ENCODE measurements around the gene LTBP1.
A peak's percentile ranks its signal among the peaks of the same experiment; 100 is the strongest.

Gene LTBP1

DNA sequence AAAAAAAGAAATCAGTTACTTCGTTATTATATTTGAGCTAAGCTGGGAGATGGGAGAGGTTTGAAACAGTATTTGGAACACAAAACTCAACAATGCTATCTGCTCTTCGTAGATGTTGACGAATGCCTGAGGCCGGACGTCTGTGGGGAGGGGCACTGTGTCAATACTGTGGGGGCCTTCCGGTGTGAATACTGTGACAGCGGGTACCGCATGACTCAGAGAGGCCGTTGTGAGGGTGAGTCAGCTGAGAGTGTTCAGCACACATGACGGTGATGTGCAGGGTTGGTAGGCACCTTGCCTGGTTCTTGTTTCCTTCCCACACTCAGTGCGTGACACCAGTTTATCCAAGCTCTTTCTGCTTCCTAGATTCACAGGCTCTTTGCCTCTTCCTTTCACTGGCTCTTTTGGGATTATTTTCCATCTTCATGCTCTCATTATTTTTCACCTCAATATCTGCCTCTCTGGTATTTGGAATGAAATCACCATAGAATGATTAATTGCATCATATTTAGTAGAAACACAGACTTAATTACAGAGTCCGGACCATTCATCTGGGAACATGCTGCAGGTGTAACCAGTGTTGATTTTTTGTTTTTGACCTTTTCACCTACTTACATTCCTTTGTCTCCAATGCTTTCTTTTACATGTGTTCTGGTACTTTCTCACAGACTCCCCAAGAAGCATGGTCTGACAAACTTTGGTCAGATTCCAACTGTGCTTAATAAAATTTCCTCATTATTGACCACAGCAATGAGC is 329.1 kb downstream of the LTBP1 start:
- peak; percentile 59 for DNase-seq

DNA sequence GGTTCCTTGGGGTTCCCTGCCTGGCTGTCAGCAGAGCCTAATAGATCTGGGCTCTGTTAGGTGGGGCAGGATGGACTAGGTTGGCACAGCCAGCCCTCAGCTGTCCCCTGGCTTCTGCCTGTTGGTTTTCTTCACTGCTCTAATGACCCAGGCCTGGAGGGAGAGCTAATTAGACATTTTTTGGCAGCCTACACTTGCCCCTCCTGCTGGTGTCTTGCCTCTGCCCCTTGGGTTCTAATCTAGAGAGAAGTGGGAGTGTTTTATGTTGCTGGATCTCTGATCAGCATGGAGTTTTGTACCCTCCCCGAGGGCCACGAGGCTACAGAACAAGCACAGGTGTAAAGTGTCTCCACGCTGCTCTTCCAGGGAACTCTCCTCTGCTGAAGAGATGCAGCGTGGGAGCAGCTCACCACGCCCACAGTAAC is 330.3 kb downstream of the LTBP1 start:
- DNase-seq, result no peak

DNA sequence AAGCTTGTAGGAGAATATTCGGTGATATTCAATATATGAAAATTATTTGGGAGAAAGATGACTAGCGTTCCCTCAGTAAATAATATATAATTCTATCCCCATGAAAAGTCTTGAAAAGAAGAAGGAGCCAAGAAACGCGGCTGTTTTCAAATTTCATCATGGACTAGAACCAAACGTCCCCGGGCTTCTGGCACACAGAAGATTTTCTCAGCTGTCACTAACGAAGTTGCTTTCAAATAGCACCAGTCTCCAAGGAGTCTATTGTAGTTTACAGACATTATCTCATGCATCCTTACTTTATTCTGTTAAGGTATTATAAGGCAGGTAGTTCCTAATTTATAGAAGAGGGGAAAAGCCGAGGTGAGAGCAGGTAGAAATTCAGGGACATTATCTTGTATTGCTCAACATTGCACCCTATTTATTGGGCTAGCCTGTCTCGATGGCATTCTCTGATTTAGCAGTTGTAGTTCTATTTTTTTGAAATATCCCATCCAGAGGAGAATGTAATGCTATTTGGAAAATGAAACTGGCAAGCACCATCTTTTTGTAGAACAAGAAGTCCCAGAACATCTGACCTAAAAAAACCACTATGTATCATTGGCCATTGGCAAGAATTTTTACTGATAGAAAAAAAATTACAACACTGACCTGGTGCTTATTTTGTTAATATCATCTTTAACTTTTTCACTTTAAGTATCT is 331.6 kb downstream of the LTBP1 start:
- no peak for DNase-seq

DNA sequence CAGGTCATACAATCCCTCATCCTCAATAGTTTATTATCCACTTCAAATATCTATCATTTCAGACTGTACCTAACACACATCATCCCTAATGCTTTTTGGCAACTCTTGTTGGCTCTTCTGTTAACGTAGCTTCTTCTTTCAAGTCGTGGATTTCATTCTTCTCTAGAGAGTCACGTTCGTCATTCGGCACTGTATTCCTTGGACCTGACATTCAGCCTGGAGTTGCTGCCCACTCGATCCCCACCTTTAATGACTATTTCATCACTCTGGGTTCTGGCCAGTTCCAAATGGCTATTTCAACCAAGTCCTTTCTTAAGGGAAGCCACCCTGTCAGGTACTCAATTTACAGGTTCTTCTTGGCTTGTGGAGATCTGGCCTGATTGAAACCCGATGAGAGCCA is 337.5 kb downstream of the LTBP1 start:
- no peak for DNase-seq

DNA sequence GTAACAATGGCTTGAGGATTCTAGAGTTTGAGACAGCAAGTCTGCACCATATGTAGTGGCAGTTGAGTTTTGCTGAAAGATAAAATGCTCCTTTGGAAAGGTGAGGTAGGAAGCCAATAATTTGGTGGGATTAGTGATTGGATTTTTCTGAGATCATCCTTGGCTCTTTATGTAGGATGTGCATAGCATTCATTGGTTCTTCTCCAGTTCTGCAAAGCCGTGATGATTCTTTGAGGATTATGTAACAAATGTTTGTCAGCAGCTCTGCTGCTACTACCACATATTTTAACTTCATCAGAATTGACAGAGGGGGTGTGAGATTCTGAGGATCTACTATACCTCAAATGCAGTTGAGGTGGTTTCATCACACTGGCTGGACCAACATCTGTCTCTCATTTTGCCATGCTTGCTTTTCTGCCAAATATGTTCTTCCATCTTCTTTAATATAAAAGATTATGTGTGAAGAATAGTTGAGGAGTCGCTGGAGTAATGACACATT is 340.8 kb downstream of the LTBP1 start:
- DNase-seq, result no peak

DNA sequence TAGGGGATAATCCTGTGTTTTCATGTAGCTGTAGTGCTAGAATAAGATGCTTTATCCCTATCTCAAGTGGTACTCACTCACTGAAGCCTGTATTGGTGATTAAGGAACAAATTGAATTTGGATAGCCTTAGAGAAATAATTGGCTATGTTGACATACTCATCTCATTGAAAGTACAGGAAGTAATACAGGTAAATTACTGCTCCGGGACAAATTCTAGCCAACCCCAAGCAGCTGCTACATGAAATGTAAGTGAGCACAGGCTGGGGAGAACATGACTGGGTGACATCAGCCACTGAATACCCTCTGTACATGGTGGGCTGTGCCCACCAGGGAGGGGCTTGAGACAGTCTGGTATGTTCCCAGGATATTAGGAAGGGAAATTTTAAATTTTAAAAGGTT is 341.3 kb downstream of the LTBP1 start:
- DNase-seq, result no peak

DNA sequence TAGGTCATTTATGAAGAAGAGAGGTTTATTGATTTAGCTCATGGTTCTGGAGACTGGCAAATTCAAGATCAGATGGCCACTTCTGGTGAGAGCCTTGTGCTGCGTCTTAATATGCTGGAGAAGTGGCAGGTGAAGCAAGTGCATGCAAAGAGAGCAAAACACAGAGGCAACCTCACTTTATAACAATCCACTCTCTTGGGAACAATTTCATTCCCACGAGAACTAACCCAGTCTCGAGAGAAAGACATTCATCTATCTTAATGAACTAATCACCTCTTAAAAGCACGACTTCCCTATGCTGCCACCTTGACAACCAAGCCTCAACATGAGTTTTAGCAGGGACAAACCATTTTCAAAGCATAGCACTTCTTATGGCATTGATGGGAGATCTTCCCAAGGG is 343.2 kb downstream of the LTBP1 start:
- DNase-seq, result no peak

DNA sequence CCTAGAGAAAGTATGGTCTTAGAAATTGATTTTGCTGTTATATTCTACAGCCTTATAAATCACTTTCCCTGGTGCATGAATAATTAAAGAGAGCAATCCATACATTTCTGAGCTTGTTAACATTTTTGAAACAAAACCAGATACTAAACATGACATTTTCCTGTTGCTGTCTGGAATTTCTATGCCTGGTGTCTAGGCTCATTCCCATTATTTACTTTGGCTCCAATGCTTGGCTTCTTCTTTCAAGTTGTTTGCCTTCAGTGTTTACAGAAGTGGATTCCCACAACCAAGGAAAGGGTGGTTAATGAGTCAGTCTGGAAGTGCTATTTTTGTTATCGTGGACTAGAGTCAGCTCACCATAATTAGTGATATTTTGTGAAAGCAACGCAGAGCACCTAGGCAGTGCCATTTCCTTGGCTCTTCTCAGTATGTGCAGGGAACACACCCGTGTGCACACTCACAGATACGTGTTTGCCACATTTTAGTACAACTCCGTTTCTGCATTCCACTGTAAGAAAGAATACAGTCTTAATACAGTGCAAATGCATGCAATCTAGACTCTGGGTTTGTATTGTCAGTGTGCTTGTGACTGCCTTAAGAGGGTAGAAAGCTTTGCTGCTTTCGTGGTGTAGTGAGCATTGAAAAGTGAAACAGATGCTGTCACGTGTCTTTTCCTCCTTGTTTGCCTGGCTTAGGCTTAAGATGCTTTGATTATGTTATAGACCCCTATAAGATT is 344.7 kb downstream of the LTBP1 start:
- no peak for DNase-seq

DNA sequence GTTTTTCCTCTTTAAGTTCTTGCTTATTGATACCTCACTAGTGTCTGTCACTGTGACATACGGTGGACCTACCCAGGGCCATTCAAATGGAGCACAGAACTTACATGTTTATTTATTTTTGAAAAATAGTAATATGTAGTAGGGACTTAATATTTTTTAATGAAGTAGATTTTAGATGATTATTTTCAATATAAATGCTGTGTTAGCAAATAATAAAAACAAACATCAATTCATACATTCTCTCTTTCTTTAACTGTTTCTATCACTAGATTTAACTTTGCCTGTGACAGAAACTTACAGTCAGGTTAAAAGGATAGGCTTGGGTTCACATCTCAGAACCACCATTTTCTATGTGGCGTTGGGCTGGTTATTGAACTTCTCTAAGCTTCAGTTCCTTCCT is 345.3 kb downstream of the LTBP1 start:
- DNase-seq, result no peak

DNA sequence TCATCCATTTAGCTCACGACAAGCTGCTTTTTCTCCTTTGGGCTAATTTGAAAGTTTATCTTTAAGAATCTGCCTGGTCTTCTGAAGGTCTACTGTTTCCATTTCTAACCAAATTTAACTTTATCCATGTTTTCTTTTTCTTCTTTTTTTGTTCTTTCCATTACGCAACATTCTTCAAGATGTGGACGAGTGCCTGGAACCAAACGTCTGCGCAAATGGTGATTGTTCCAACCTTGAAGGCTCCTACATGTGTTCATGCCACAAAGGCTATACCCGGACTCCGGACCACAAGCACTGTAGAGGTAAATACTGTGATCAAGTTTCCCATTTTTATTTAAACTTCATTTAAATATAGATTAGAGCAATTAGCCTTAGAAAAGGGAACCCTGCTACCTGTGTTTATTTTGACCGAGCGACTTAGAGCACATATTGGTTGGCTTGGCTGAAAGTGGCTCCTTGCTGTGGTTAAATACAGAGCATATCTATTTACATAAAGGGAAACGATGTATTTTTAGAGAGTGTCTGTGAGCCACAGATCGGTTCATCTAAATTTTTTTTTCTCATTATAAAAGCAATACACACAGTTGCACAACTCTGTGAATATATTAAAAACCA is 346.3 kb downstream of the LTBP1 start:
- no peak for DNase-seq

DNA sequence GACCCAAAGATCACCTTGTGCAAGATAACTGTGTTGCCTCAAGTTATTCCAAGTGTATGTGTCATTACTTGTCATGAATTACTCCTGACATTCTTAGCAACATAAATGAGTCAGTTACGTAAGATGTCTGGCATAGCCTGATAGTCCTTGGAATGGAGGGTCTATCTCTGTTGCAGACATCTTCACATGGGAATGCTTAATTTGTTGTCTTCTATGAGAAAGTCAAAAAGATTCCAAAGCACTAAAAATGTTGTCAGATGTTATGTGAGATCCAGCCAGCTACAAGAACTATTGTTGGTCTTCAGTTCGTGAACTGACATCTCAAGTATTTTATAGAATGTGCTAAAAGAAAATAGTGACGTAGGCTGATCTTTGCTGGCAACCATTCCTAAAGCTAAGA is 351.5 kb downstream of the LTBP1 start:
- DNase-seq, result no peak

DNA sequence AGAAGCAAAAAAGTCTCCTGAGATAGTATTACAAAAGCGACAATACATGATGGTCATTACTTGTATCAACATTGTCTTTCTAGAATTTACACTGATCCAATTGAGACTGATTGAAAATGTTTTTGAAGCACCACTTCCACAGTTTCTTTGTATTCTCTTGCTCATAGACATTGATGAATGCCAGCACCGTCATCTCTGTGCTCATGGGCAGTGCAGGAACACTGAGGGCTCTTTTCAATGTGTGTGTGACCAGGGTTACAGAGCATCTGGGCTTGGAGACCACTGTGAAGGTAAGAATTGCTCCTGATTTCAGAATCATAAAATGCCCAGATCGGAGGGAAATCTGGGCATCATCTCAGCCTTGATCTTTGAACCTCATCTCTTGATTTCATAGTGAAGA is 354.6 kb downstream of the LTBP1 start:
- DNase-seq, result no peak

DNA sequence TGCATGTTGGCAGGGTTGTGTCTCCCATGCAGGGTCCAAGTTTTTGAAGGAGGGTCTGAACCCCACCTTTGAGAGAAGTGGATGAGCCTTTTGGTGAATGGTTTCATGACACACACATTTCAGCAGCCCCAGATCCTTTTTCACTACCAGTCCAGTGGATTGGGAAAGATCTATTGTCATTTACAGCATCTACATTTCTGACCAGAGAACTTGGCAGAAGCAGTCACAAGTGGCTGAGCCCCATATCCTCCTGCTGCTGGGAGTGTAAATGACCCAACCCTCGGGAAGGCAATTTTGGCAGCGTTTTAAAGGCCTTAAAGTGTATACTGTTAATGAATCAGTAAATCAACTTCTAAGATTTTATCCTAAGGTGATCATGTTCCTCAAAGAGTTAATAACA is 355.6 kb downstream of the LTBP1 start:
- no peak for DNase-seq

DNA sequence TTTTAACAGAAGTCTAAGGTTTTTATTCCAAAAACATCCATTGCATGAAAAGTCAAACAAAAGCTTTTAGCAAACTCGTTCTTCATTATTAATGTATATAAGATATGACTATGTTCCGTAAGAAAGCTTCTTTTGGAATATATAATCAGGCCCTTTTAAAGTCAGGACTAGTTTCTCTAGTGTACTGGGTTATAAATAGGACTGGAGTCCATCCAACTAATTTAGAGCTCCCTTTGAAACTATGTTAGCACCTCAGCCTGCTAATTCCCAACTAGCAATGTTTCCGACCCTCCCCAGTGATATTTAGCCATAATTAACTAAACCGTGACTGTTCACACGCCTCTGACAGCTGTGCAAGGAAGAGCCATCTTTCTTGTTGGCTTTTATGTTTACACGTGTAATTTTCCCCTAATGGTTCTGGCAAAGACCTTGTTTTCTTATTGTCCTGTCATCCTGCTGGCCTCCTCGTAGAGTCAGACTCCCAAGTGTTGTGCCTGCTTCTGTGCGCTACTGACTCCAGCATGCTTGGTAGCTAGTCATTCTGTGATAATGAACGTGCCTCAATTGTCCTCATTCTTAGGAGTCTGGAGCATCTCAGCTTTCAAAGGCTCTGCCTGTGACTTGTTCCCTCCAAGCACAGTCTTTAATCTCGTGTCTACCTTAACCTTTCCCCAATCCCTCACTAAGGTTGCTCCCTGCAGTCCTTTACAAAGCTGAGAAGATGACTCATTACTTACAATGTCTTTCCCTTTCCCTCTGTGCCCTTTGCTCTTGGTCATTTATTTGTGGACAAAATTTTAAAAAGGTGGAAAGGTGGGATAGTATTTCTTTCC is 357.5 kb downstream of the LTBP1 start:
- DNase-seq, result no peak

DNA sequence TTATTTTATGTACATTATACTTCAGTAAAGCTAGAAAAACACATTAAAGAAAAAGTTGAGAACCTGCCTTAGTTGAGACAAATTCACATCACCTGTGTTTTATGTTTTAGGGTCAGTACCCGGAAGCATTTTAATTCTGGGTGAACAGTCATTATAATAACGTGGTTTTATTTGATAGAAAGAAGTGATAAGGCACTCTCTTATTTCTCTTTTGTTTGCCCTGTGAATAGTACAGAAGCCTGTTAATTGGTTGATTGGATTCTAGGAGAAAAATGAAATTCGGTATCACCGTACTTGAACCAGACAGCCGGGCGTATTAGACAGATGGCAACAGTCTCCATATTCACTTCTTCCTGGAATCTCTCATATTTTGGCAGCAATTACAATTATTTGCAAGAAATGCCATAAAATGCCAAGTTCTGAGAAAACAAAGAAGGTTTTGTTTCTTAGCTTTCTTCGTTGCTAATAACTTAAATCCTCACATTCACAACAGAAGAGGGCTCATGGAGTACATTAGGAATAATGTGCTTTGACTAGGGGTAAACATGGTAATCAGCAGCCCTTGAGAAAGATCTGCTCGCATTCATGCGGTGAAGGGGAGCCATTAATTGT is 361.0 kb downstream of the LTBP1 start:
- no peak for DNase-seq

DNA sequence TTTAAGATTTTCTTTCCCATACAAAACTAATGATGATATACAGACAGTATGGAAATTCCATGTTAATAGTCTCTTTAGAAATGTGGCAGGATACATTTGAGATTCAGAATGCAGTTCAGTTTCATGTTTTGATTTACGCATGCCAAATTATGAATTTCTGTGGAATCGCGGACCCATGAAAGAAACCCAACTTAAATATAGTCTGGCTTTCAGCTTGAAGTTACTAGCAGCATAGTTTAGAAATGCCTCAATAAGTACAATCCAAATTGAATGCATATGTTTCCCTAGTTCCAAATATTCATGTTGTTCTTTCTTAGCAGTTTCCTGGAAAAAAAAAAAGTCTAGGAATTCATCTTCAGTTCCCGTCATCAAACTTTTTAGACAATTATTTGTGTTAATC is 365.6 kb downstream of the LTBP1 start:
- DNase-seq, result no peak

DNA sequence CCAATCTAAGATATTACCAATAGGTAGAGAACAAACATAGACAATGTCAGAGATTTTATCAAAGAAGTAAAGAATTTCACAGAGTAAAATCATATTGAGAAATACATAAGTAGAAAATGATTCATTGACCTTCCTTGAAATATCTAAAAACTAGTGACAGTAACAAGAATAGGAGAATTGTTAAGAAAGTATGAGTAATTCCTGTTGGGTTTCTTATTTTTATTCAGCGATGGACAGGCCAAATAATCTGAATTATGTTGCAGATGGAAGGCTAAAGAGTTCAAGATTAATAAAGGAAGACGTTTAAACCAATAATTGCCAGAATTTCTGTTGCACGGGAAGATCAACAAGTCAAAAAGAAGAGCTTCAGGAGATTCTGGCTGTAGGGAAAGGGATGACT is 366.3 kb downstream of the LTBP1 start:
- no peak for DNase-seq

DNA sequence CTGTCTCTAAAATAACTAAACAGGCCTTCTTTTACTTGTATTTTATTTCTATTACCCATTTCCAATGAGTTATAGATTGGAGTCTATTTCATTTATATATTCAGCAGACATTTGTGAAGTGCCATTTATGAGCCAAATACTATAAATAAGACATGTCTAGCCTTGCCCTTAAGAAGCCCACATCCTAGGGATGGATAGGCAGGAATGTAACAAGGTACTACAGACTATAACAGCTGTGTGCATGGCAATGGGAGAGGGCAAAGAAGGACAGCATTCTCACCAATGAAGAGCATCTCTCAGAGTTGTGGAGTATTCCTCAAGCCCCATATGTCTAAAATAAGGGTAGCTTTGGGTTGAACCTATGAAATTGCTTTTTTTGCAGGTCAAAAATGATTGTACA is 367.8 kb downstream of the LTBP1 start:
- no peak for DNase-seq

DNA sequence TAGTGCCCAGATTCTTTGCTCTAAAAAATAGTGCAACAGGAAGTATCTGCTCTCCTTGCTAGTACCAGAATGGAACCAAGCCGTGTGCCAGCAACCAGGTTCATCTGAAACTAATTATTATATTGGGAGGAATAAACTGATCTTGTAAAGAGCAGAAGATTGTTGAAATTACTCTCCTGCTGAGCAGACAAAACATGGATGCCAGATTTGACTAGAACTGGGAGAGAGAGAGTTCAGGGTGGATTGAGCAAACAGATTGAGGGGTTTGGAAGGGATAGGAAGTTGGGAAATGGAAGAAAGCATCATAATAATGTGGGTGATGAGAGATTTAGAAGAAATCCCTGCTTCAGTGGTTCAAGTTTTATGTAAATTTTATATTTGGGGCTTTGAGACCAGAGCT is 369.6 kb downstream of the LTBP1 start:
- no peak for DNase-seq

DNA sequence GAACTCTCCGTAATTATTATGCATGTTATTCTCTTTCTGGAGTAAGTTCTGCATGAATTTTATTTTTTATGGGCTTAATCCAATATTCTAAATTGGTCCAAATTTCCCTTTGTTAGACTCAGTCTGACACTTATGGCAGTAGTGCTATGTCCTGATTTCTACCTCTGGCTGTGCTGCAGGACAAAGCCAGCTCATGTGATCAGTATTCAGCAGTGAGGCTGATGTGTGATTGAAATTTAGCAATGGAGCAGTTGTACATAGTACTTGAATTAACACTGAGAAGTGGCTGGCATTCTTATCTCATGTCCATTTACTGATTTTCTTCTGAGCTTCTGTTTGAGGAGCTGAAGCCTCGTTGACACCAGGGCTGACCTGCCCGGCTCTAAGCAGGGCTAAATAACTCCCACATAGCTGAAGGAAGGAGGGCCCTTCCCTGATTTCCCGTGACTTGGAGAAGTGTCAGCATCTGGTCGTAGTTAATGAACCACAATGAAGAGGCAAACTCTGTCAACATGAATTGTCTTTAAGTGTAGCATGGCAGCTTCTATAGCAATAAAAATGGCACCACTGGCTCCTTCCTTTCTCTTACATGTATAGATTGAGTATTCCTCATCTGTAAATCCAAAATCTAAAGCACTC is 370.7 kb downstream of the LTBP1 start:
- DNase-seq, result no peak

DNA sequence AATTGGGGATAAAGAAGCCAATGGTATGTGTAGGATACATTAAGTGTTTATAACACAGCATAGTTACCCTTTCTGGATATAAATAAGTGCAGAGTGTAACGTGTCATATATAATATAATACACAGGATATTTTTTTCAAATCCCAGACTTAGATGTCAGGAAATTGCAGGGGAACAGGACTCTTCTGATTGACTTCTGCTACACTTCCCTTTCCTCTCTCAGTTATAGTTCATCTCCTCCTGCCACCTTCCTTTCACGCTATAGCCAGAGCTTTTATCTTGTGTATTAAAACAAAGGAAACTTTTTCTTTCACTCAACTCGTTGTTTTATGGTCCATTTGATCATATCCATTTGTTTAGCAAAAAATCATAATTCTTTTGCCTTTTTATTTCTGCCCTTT is 371.7 kb downstream of the LTBP1 start:
- no peak for DNase-seq

DNA sequence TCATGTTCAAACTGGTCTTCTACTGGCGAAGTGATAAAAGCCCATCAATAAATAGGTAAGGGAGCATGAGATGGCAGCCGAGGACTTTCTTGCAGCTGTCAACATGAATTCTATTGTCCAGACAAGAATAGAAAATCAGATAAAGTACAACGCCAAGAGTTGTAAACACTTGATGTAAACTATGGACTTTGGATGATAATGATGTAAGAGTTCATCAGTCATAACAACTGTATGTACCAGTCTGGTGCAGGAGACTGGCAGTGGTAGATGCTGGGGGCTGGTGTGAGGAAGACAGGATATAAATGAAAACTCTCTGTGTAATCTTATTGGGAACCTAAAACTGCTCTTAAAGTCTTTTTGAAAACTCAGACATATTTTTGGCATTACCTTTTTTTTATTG is 373.8 kb downstream of the LTBP1 start:
- DNase-seq, result no peak

Data from CD4-positive, alpha-beta T cell treated with Interleukin-12 subunit alpha and Interleukin-12 subunit beta, for 1 hour (primary cell).